Right atrium auricular region (tissue), 2 donors: ENCODE measurements around the gene LASP1. TPM values are rescaled to one million over a fixed set of nuclear protein-coding genes. Genes with fewer than 3 reads are reported as not detected.

Experiments
- DNase-seq: peaks from one replicate; pipeline ENCODE4 v3.0.0-alpha.2; 2019; ENCODE audit warnings: low spot score
- H3K27ac ChIP-seq, 2 donors: fragments of 200-600 bp; sonication (generic); 1 replicate in 1 of 2; 2 replicates in 1 of 2; pipeline ENCODE4 v1.5.1; 2016 to 2019
- H3K27me3 ChIP-seq, 2 donors: fragments of 200-600 bp; sonication (generic); one replicate each; pipeline versions ENCODE4 v1.5.1 to v1.6.0; 2017 to 2019
- H3K36me3 ChIP-seq: fragments of 200-600 bp; sonication (generic); one replicate; pipeline ENCODE4 v1.5.1; 2016
- H3K4me1 ChIP-seq, 2 donors: fragments of 200-600 bp; sonication (generic); one replicate each; pipeline versions ENCODE4 v1.5.1 to v1.6.0; 2017 to 2019
- H3K4me3 ChIP-seq, 2 donors: fragments of 200-600 bp; sonication (generic); 1 replicate in 1 of 2; 2 replicates in 1 of 2; pipeline ENCODE4 v1.5.1; 2017 to 2019; ENCODE audit warnings: mild to moderate bottlenecking in 1 of 2, moderate library complexity in 1 of 2
- H3K9me3 ChIP-seq, 2 donors: fragments of 200-600 bp; sonication (generic); one replicate each; pipeline ENCODE4 v1.5.1; 2019
- CTCF ChIP-seq, 2 donors: fragments of 200-600 bp; sonication (generic); IDR thresholded peaks; one replicate each; pipeline ENCODE4 v1.5.1; 2019; ENCODE audit warnings: antibody characterized with exemption in 2 of 2
- total RNA-seq, 2 donors: library from RNA; depleted of rRNA; stranded (reverse); fragments of >200 nt; gene quantifications; one replicate each; pipeline ENCODE4 v1.1.0, GENCODE V29; 2016

LASP1 gene
- total RNA-seq, 2 donors from 2014 or later = 34.2 to 65.4 TPM

GRCh38 chr17:38891441-38891840 lies 21.6 kb downstream of the LASP1 start:
- no peak for TF ChIP-seq CTCF (IDR thresholded peaks at IDR 0.05)
- no peak overlapping the region for H3K27ac ChIP-seq

DNA sequence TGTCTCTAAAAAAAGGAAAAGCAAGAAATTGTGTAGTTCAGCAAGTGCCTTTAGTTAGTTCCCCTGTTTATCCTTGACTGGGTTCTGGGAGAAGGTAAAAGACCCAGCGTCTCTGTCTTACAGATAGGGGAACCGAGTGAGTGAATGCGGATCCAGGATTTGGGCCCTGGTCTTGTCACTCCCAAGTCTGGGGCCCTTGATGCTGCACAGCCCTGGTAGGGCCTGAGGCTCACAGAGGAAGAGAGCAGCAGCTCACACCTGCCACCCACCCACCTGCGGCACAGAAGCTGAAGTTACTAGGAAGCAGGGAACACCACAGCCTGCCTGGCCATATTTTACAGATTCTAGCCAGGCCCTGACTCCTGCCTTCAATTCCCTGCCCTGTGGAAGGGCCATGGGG lies 22.2 kb downstream of the LASP1 start:
- no peak for TF ChIP-seq CTCF (IDR thresholded peaks at IDR 0.05)
- Histone ChIP-seq H3K27ac (no peak overlapping the region), H3K4me1 (peaks cover 0 to 45% of the 10 kb centered on the region in 2 donors)

More at GRCh38 chr17:38891441-38891840, 21.6 kb downstream of the LASP1 start:
- Histone ChIP-seq H3K9me3 (no peaks in the 10 kb centered on the region), H3K4me1 (peaks cover 0 to 45% of the 10 kb centered on the region in 2 donors), H3K36me3 (peaks cover 58% of the 10 kb centered on the region), H3K4me3 (no peak overlapping the region), H3K27me3 (no peaks in the 10 kb centered on the region)
- DNase-seq = no peak

DNA sequence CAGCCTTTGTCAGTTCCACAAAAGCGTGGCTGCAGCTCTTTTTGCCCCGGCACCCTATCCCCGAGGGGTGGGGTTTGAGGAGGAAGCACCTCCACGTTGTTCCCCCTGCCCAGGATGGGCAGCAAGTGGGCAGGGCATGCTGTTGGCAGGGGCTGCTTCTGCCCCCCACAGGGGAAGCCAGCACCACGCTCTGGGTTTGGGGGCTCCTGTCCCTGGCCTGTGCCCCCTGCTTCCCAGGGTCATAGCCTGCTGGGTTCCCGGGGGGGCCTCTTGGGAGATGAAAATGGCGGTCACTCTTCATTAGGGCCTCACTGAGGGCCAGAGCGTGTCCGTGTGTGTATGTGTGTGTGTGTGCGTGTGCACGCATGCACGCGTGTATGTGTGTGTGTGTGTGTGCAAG lies 22.8 kb downstream of the LASP1 start:
- TF ChIP-seq CTCF (IDR thresholded peaks at IDR 0.05) = no peak
- Histone ChIP-seq H3K36me3 (peaks cover 49% of the 10 kb centered on the region), H3K27ac (no peak overlapping the region), H3K27me3 (no peaks in the 10 kb centered on the region), H3K4me3 (no peak overlapping the region), H3K9me3 (no peaks in the 10 kb centered on the region), H3K4me1 (peaks cover 0 to 48% of the 10 kb centered on the region in 2 donors)
- DNase-seq = no peak

More for the DNA sequence above, 22.2 kb downstream of the LASP1 start:
- H3K36me3 ChIP-seq = peaks cover 54% of the 10 kb centered on the region
- no peaks in the 10 kb centered on the region for H3K9me3 ChIP-seq
- no peaks in the 10 kb centered on the region for H3K27me3 ChIP-seq
- H3K4me3 ChIP-seq = no peak overlapping the region
- no peak for DNase-seq

GRCh38 chr17:38893113-38893512 lies 23.3 kb downstream of the LASP1 start:
- H3K27me3 ChIP-seq = no peaks in the 10 kb centered on the region
- peaks cover 45% of the 10 kb centered on the region for H3K36me3 ChIP-seq
- TF ChIP-seq CTCF (IDR thresholded peaks at IDR 0.05) = no peak
- no peak overlapping the region for H3K4me3 ChIP-seq
- DNase-seq = no peak
- no peaks in the 10 kb centered on the region for H3K9me3 ChIP-seq
- H3K4me1 ChIP-seq = peaks cover 0 to 53% of the 10 kb centered on the region in 2 donors
- H3K27ac ChIP-seq = peak overlapping the region; percentile 61 to 65

DNA sequence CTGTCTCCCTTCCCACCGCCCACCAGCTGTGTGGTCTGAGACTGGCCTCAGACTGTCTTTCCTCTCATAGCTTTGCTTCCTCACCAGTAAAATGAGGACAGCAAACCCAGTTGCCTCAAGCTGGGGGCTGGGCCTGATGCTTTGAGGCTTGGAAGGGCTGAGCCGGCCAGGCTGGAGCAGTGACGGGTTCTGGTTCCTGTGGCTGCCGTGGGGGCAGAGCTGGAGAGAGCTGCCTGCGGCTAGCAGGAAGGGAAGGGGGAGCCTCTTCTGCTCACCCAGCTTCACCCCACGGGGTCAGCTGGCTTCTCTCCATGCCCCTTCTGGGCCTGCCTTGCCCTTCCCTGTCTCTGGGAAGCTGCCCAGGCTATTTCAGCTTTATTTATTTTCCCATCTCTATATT lies 23.7 kb downstream of the LASP1 start:
- Histone ChIP-seq H3K36me3 (peaks cover 50% of the 10 kb centered on the region), H3K4me1 (peaks cover 0 to 58% of the 10 kb centered on the region in 2 donors), H3K27me3 (no peaks in the 10 kb centered on the region), H3K4me3 (no peak overlapping the region), H3K27ac (peak overlapping the region; percentile 61 to 65), H3K9me3 (no peaks in the 10 kb centered on the region)
- TF ChIP-seq CTCF (IDR thresholded peaks at IDR 0.05) = no peak
- no peak for DNase-seq

- H3K9me3 ChIP-seq = no peaks in the 10 kb centered on the region
- peak overlapping the region; percentile 61 to 65 for H3K27ac ChIP-seq
- no peak for DNase-seq
- H3K36me3 ChIP-seq = peaks cover 56% of the 10 kb centered on the region
- H3K4me3 ChIP-seq = no peak overlapping the region
- H3K4me1 ChIP-seq = peaks cover 0 to 64% of the 10 kb centered on the region in 2 donors
- TF ChIP-seq CTCF (IDR thresholded peaks at IDR 0.05) = no peak
- no peaks in the 10 kb centered on the region for H3K27me3 ChIP-seq
Observed at GRCh38 chr17:38894276-38894675, 24.4 kb downstream of the LASP1 start.
